HEK293T (cell line): ENCODE measurements around the gene NTN4.

ENCODE experiments used
- CTCF ChIA-PET: fragments of 350-600 bp; formaldehyde crosslinking; extraction: SDS; loops from one replicate; lab custom pipeline; 2021; ENCODE audit warnings: antibody characterized with exemption, inconsistent platforms; lab: Yijun Ruan, JAX
- POLR2A ChIA-PET: fragments of 350-600 bp; formaldehyde crosslinking; extraction: SDS; loops from one replicate; lab custom pipeline; 2020; ENCODE audit warnings: antibody characterized with exemption, inconsistent platforms; lab: Yijun Ruan, JAX
- DNase-seq: peaks from one replicate; pipeline ENCODE4 v3.0.0; 2012; ENCODE audit warnings: mixed read lengths; ENCODE audit errors: extremely low spot score
- ARNT ChIP-seq: fragments of 450-650 bp; IDR thresholded peaks from 2 replicates; pipeline ENCODE4 v1.6.1; 2017; ENCODE audit warnings: mild to moderate bottlenecking
- BHLHE40 ChIP-seq: fragments of 450-650 bp; IDR thresholded peaks from 2 replicates; pipeline ENCODE4 v1.6.1; 2016; ENCODE audit warnings: mild to moderate bottlenecking, moderate library complexity, borderline replicate concordance
- CTBP1 ChIP-seq: fragments of 450-650 bp; IDR thresholded peaks from 2 replicates; pipeline ENCODE4 v1.6.1; 2016; ENCODE audit warnings: borderline replicate concordance
- ELF4 ChIP-seq: fragments of 450-650 bp; IDR thresholded peaks from 2 replicates; pipeline ENCODE4 v1.6.1; 2017; ENCODE audit warnings: antibody characterized with exemption
- FOXA1 ChIP-seq: fragments of 450-650 bp; IDR thresholded peaks from 2 replicates; pipeline ENCODE4 v1.6.1; 2016; ENCODE audit warnings: mild to moderate bottlenecking
- FOXK2 ChIP-seq: fragments of 450-650 bp; IDR thresholded peaks from 2 replicates; pipeline ENCODE4 v1.6.1; 2016; ENCODE audit warnings: mild to moderate bottlenecking
- FOXM1 ChIP-seq: fragments of 450-650 bp; IDR thresholded peaks from 2 replicates; pipeline ENCODE4 v1.6.1; 2017; ENCODE audit warnings: mild to moderate bottlenecking, borderline replicate concordance
- HDGF ChIP-seq: fragments of 450-650 bp; IDR thresholded peaks from 2 replicates; pipeline ENCODE4 v1.6.1; 2017; ENCODE audit warnings: antibody characterized with exemption, borderline replicate concordance
- L3MBTL2 ChIP-seq: fragments of 450-650 bp; conservative IDR thresholded peaks from 2 replicates; pipeline ENCODE4 v1.6.1; 2016; ENCODE audit warnings: mild to moderate bottlenecking
- NFRKB ChIP-seq: fragments of 450-650 bp; IDR thresholded peaks from 2 replicates; pipeline ENCODE4 v1.6.1; 2016; ENCODE audit warnings: mild to moderate bottlenecking, moderate library complexity
- PKNOX1 ChIP-seq: fragments of 450-650 bp; IDR thresholded peaks from 2 replicates; pipeline ENCODE4 v1.6.1; 2016
- SP1 ChIP-seq: fragments of 450-650 bp; IDR thresholded peaks from 2 replicates; pipeline ENCODE4 v1.6.1; 2017
- SUZ12 ChIP-seq: fragments of 450-650 bp; IDR thresholded peaks from 2 replicates; pipeline ENCODE4 v1.6.1; 2016; ENCODE audit warnings: mild to moderate bottlenecking
- TARDBP ChIP-seq: fragments of 450-650 bp; IDR thresholded peaks from 2 replicates; pipeline ENCODE4 v1.6.1; 2016

Gene NTN4

GRCh38 chr12:95648990-95649791, 141.4 kb downstream of the NTN4 start:
- ChIA-PET CTCF (interaction anchor here (0.6 kb wide), 2 partner anchors 515 to 1701 kb away, joined by 3 read pairs; no protein-coding TSS in a partner anchor), POLR2A (no interaction called here)
- peak; percentile 26 for DNase-seq
- TF ChIP-seq PKNOX1 (peak; percentile 85), FOXA1 (no peak)

DNA sequence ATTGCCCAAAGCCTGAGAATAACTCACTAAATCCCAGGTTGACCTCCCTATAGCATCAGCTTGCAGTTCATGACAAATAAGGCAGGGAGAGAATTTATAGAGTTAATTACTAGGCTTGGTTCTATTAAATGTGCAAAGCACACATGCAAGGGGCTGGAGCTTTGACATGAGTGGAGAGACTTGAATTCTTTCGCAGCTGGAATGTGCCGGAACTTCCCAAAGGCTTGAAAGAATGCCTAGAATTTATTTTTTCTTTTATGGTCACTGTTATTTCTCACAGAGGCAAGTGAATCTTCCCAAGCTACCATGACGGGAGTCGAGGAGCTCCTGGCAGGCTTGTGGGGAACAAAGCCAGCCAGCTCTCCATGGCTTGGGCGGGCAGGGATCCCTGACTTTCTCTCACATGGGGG, 143.8 kb downstream of the NTN4 start:
- ChIA-PET CTCF (interaction anchor here (0.5 kb wide), 1 partner anchor 28 kb away, joined by 3 read pairs; no protein-coding TSS in a partner anchor), POLR2A (no interaction called here)
- TF ChIP-seq NFRKB, result no peak
- TF ChIP-seq ELF4, result no peak
- TF ChIP-seq ARNT, result no peak
- DNase-seq, result no peak

DNA sequence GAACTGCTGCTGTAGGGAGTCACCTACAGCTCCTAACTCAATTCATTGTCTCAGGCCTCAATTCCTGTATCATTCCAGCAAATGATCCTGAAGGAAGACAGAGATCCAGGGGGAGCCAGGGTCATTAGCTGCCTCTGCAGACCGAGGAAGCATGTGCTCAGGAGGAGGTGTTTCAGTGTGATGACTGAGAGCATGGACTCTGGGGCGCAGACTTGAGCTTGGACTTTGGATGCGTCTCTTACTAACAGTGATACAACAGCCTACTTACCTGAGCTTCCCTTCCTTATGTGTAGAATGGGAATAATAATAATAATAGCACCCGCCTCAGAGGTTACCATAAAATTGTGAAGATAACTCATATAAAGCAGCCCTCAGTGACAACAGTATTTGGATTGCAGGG, 147.3 kb downstream of the NTN4 start:
- no peak for TF ChIP-seq HDGF
- no peak for TF ChIP-seq L3MBTL2
- TF ChIP-seq TARDBP, result no peak
- no peak for TF ChIP-seq FOXM1
- no peak for TF ChIP-seq CTBP1
- TF ChIP-seq BHLHE40, result no peak
- TF ChIP-seq FOXK2, result no peak
- no peak for TF ChIP-seq SUZ12
- no peak for TF ChIP-seq PKNOX1
- DNase-seq, result no peak
- CTCF ChIA-PET, result no interaction called here
- POLR2A ChIA-PET, result no interaction called here

- no peak for DNase-seq
- POLR2A ChIA-PET, result no interaction called here
- CTCF ChIA-PET, result interaction anchor here (0.6 kb wide), 1 partner anchor 722 kb away, joined by 7 read pairs; no protein-coding TSS in a partner anchor
- TF ChIP-seq L3MBTL2 (no peak), SP1 (no peak), HDGF (no peak), SUZ12 (no peak), FOXA1 (no peak), ARNT (no peak), PKNOX1 (no peak), BHLHE40 (no peak), ELF4 (no peak), FOXM1 (no peak), TARDBP (no peak), FOXK2 (no peak), NFRKB (no peak)
These were observed 148.0 kb downstream of the NTN4 start for GRCh38 chr12:95642583-95642982.

GRCh38 chr12:95641299-95641952, 149.1 kb downstream of the NTN4 start:
- POLR2A ChIA-PET, result no interaction called here
- DNase-seq, result no peak
- no peak for TF ChIP-seq FOXA1
- no peak for TF ChIP-seq FOXM1
- TF ChIP-seq CTBP1, result no peak
- TF ChIP-seq PKNOX1, result no peak
- TF ChIP-seq SP1, result no peak
- CTCF ChIA-PET, result no interaction called here

- ChIA-PET CTCF (no interaction called here), POLR2A (no interaction called here)
These were observed 150.0 kb downstream of the NTN4 start for GRCh38 chr12:95640516-95640915.

More at GRCh38 chr12:95640516-95640915, 150.0 kb downstream of the NTN4 start:
- no peak for DNase-seq
- TF ChIP-seq ELF4, result no peak
- TF ChIP-seq HDGF, result no peak
- TF ChIP-seq NFRKB, result no peak
- no peak for TF ChIP-seq PKNOX1
- TF ChIP-seq L3MBTL2, result no peak
- no peak for TF ChIP-seq SP1
- no peak for TF ChIP-seq SUZ12
- TF ChIP-seq FOXA1, result no peak
